Gastroesophageal sphincter (tissue), 3 donors: ENCODE results near the gene KAT6B.
A peak's percentile ranks its signal among the peaks of the same experiment; 100 is the strongest.

Experiments used
- CTCF ChIP-seq, 4 experiments: fragments of 200-600 bp in 2 of 4; fragments of 450-650 bp in 2 of 4; sonication (generic) in 1 of 4; IDR thresholded peaks; one replicate each; pipeline ENCODE4 v1.5.1; 2017 to 2019; ENCODE audit warnings: antibody characterized with exemption in 4 of 4, mild to moderate bottlenecking in 2 of 4, moderate library complexity in 2 of 4
- POLR2A ChIP-seq, 2 donors: fragments of 450-650 bp; IDR thresholded peaks; one replicate each; pipeline ENCODE4 v1.6.1; 2017; ENCODE audit warnings: antibody characterized with exemption in 2 of 2, mild to moderate bottlenecking in 2 of 2, moderate library complexity in 1 of 2
- POLR2AphosphoS5 ChIP-seq: sonication (generic); formaldehyde crosslinking; IDR thresholded peaks from one replicate; pipeline ENCODE4 v1.6.1; 2017; ENCODE audit warnings: antibody characterized with exemption

DNA sequence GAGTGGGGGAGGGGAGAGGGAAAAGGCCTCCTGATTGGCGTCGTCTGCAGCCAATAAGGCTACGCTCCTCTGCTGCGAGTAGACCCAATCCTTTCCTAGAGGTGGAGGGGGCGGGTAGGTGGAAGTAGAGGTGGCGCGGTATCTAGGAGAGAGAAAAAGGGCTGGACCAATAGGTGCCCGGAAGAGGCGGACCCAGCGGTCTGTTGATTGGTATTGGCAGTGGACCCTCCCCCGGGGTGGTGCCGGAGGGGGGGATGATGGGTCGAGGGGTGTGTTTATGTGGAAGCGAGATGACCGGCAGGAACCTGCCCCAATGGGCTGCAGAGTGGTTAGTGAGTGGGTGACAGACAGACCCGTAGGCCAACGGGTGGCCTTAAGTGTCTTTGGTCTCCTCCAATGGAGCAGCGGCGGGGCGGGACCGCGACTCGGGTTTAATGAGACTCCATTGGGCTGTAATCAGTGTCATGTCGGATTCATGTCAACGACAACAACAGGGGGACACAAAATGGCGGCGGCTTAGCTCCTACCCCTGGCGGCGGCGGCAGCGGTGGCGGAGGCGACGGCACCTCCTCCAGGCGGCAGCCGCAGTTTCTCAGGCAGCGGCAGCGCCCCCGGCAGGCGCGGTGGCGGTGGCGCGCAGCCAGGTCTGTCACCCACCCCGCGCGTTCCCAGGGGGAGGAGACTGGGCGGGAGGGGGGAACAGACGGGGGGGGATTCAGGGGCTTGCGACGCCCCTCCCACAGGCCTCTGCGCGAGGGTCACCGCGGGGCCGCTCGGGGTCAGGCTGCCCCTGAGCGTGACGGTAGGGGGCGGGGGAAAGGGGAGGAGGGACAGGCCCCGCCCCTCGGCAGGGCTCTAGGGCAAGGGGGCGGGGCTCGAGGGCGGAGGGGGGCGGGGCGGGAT is at the start of gene KAT6B:
- TF ChIP-seq CTCF (IDR thresholded peaks at IDR 0.05) (peak in 3 of 4 experiments; percentile 38 to 54 (median 53)), POLR2A (IDR thresholded peaks at IDR 0.05) (peak; percentile 40 to 54), POLR2AphosphoS5 (peak; percentile 76)
